Measurements from ENCODE around the gene KIN.

Gene KIN

GRCh38 chr10:7705341-7705740 lies 82.5 kb downstream of the KIN start:
- TF ChIP-seq, protein P1, sequence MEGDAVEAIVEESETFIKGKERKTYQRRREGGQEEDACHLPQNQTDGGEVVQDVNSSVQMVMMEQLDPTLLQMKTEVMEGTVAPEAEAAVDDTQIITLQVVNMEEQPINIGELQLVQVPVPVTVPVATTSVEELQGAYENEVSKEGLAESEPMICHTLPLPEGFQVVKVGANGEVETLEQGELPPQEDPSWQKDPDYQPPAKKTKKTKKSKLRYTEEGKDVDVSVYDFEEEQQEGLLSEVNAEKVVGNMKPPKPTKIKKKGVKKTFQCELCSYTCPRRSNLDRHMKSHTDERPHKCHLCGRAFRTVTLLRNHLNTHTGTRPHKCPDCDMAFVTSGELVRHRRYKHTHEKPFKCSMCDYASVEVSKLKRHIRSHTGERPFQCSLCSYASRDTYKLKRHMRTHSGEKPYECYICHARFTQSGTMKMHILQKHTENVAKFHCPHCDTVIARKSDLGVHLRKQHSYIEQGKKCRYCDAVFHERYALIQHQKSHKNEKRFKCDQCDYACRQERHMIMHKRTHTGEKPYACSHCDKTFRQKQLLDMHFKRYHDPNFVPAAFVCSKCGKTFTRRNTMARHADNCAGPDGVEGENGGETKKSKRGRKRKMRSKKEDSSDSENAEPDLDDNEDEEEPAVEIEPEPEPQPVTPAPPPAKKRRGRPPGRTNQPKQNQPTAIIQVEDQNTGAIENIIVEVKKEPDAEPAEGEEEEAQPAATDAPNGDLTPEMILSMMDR (IDR thresholded peaks at IDR 0.05; ENCODE audit: low read depth, low read length, missing control alignments): no peak
- no peak overlapping the region for H3K4me3 ChIP-seq (ENCODE audit: low read depth, low read length)
- DNase-seq (ENCODE audit: low read depth): no peak

- TF ChIP-seq, protein P1 (IDR thresholded peaks at IDR 0.05; ENCODE audit: low read depth, low read length, missing control alignments): no peak
- H3K4me3 ChIP-seq (ENCODE audit: low read depth, low read length): no peak overlapping the region
- no peak for DNase-seq (ENCODE audit: low read depth)
Observed at GRCh38 chr10:7704071-7705016, 83.4 kb downstream of the KIN start.

DNA sequence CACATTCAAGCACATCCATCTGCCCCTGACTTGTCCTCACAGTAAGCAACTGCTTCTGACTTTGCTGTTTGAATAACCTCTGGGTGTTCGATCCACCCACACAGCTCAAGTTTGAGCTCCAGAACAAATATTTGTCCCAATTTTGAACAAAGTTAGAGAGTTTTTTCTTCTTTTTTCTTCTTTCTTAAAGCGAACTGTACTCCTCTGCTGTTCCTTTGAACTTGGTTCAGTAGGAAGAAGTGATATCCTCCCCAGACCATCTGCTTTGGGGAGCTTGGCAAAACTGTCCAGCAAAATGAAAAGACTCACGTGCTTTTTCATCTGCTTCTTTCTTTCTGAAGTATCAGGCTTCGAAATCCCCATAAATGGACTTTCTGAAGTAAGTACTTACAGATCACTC lies 84.7 kb downstream of the KIN start, which contains the start of gene ITIH2:
Gene ITIH2, plus strand, starts transcription at position 177 of the 400 bp plus-strand sequence. Its CDS starts 119 bp downstream, at position 296.
- no peak for DNase-seq (ENCODE audit: low read depth)
- H3K4me3 ChIP-seq (ENCODE audit: low read depth, low read length): no peak within 1 kb of the TSS
- TF ChIP-seq, protein P1 (IDR thresholded peaks at IDR 0.05; ENCODE audit: low read depth, low read length, missing control alignments): no peak

- DNase-seq (ENCODE audit: low read depth): no peak
- TF ChIP-seq, protein P1 (IDR thresholded peaks at IDR 0.05; ENCODE audit: low read depth, low read length, missing control alignments): no peak
- H3K4me3 ChIP-seq (ENCODE audit: low read depth, low read length): no peak overlapping the region
Observed at GRCh38 chr10:7702288-7702812, 85.4 kb downstream of the KIN start.

DNA sequence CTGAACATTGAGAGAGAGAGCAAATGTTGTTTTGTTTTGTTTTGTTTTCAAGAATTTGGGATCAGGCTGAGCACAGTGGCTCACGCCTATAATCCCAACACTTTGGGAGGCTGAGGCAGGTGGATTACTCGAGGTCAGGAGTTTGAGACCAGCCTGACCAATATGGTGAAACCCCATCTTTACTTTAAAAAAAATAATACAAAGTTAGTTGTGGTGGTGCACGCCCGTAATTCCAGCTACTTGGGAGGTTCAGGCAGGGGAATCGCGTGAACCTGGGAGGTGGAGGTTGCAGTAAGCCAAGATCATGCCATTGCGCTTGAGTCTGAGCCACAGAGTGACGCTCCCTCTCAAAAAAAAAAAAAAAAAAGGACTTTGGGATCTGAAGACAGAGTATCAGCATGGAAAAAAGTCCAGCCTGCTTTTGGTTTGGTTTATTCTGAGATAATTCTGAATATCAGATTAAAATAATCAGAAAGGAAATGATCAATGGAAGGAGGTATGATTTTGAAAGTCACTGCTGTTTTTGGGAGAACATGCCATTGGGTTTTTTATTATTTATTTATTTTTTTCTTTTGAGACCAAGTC lies 86.5 kb downstream of the KIN start:
- no peak overlapping the region for H3K4me3 ChIP-seq (ENCODE audit: low read depth, low read length)
- DNase-seq (ENCODE audit: low read depth): no peak
- TF ChIP-seq, protein P1 (IDR thresholded peaks at IDR 0.05; ENCODE audit: low read depth, low read length, missing control alignments): no peak

Data from GM12864 (cell line).